Measurements from ENCODE around the gene SIX1. TPM values are rescaled to one million over a fixed set of nuclear protein-coding genes. Genes with fewer than 3 reads are reported as not detected.

The SIX1 gene
- total and polyA plus RNA-seq, 2 experiments from 2014 or later, result 0.35 to 0.71 TPM

- peaks cover 41% of the 10 kb centered on the region for H3F3A ChIP-seq (replicated peaks; ENCODE audit: low read depth)
- H4K20me1 ChIP-seq (replicated peaks; ENCODE audit: insufficient read depth), result peaks cover 14% of the 10 kb centered on the region
- H3K4me3 ChIP-seq, result peak overlapping the region; percentile 49
- H3K4me1 Mint-ChIP-seq, result peaks cover 62% of the 10 kb centered on the region
- H3K27ac ChIP-seq (ENCODE audit: low read depth), result no peak overlapping the region
- H3K27ac Mint-ChIP-seq, result no peak overlapping the region
- peaks cover 98% of the 10 kb centered on the region for H3K27me3 Mint-ChIP-seq (ENCODE audit: insufficient read depth, low read depth, poor library complexity)
- H3K9me3 Mint-ChIP-seq, result peaks cover 3% of the 10 kb centered on the region; the same call in 1 of the 3 replicates
- no peak overlapping the region for H2AFZ ChIP-seq
- no peak for ATAC-seq
- H3K4me1 ChIP-seq (ENCODE audit: insufficient read depth), result peaks cover 67% of the 10 kb centered on the region
- no peaks in the 10 kb centered on the region for H3K9me2 ChIP-seq (ENCODE audit: insufficient read depth)
- no peaks in the 10 kb centered on the region for H3K36me3 ChIP-seq (ENCODE audit: insufficient read depth)
- peak overlapping the region; percentile 89 for H3K4me2 ChIP-seq
- peaks cover 100% of the 10 kb centered on the region for H3K27me3 ChIP-seq (ENCODE audit: insufficient read depth)
- H3K79me2 ChIP-seq (replicated peaks; ENCODE audit: insufficient read depth), result no peaks in the 10 kb centered on the region
- TF ChIP-seq CREB1 (CRISPR knock-in tag; IDR thresholded peaks at IDR 0.05; ENCODE audit: low read depth) (no peak), POLR2AphosphoS5 (IDR thresholded peaks at IDR 0.05; ENCODE audit: low read depth) (no peak), ZNF114 (CRISPR knock-in tag; IDR thresholded peaks at IDR 0.05) (no peak), CTCF (conservative IDR thresholded peaks at IDR 0.05; ENCODE audit: low read depth in 2 of 2) (no peak), EZH2phosphoT487 (IDR thresholded peaks at IDR 0.05; ENCODE audit: unreplicated experiment) (peak; percentile 92), REST (IDR thresholded peaks at IDR 0.05; ENCODE audit: unreplicated experiment) (no peak), NANOG (IDR thresholded peaks at IDR 0.05; ENCODE audit: borderline replicate concordance) (no peak), ZNF462 (CRISPR knock-in tag; IDR thresholded peaks at IDR 0.05) (no peak), JUNB (IDR thresholded peaks at IDR 0.05; ENCODE audit: unreplicated experiment) (no peak), ZNF331 (CRISPR knock-in tag; IDR thresholded peaks at IDR 0.05; ENCODE audit: low read depth) (no peak), EZH2 (IDR thresholded peaks at IDR 0.05; ENCODE audit: low read depth, unreplicated experiment) (peak; percentile 94), ETS1 (IDR thresholded peaks at IDR 0.05) (no peak), STAT1 (IDR thresholded peaks at IDR 0.05; ENCODE audit: unreplicated experiment) (no peak)
- DNase-seq (ENCODE audit: low spot score), result peak; percentile 71
- no peaks in the 10 kb centered on the region; the same call in 2 of the 3 replicates for H3K36me3 Mint-ChIP-seq (ENCODE audit: low read depth)
- peak overlapping the region; percentile 71 for H3K4me3 Mint-ChIP-seq
Measured at GRCh38 chr14:60651796-60652673, 2.8 kb upstream of the SIX1 start.
